Kidney epithelial cell (primary cell): ENCODE results near the gene HDDC2. TPM values are rescaled to one million over a fixed set of nuclear protein-coding genes. Genes with fewer than 3 reads are reported as not detected.

Experiments
- DNase-seq: peaks from one replicate; pipeline ENCODE4 v3.0.0-alpha.2; 2010; ENCODE audit warnings: low read depth
- H3K27me3 ChIP-seq: 2 replicates; pipeline ENCODE4 v1.6.0; 2011; ENCODE audit warnings: low read length; ENCODE audit not compliant: control insufficient read depth, insufficient read depth
- H3K36me3 ChIP-seq: 2 replicates; pipeline ENCODE4 v1.5.1; 2011; ENCODE audit warnings: low read length; ENCODE audit not compliant: control insufficient read depth, insufficient read depth
- H3K4me3 ChIP-seq: 2 replicates; pipeline ENCODE4 v1.5.1; 2011; ENCODE audit warnings: low read depth, mild to moderate bottlenecking, control low read depth, low read length
- CTCF ChIP-seq: IDR thresholded peaks from 2 replicates; pipeline ENCODE4 v1.5.1; 2011; ENCODE audit warnings: mild to moderate bottlenecking, moderate library complexity, low read length, control low read depth, inconsistent platforms; ENCODE audit not compliant: insufficient read depth, poor library complexity, severe bottlenecking
- total RNA-seq: library from RNA; depleted of rRNA; stranded (reverse); fragments of >200 nt; gene quantifications from 2 replicates; pipeline ENCODE4 v1.2.3, GENCODE V29; 2015

The HDDC2 gene
- total RNA-seq, 1 donor from 2014 or later: 76.3 TPM

- no peaks in the 10 kb centered on the region for H3K27me3 ChIP-seq
These were observed 53.6 kb downstream of the HDDC2 start for GRCh38 chr6:125248136-125248535.

GRCh38 chr6:125246566-125246965 is 55.2 kb downstream of the HDDC2 start:
- no peaks in the 10 kb centered on the region for H3K36me3 ChIP-seq
- H3K4me3 ChIP-seq: no peak overlapping the region
- no peaks in the 10 kb centered on the region for H3K27me3 ChIP-seq
- TF ChIP-seq CTCF: no peak
- no peak for DNase-seq

More at GRCh38 chr6:125248136-125248535, 53.6 kb downstream of the HDDC2 start:
- no peak for DNase-seq
- H3K4me3 ChIP-seq: no peak overlapping the region
- H3K36me3 ChIP-seq: no peaks in the 10 kb centered on the region
- TF ChIP-seq CTCF: no peak

DNA sequence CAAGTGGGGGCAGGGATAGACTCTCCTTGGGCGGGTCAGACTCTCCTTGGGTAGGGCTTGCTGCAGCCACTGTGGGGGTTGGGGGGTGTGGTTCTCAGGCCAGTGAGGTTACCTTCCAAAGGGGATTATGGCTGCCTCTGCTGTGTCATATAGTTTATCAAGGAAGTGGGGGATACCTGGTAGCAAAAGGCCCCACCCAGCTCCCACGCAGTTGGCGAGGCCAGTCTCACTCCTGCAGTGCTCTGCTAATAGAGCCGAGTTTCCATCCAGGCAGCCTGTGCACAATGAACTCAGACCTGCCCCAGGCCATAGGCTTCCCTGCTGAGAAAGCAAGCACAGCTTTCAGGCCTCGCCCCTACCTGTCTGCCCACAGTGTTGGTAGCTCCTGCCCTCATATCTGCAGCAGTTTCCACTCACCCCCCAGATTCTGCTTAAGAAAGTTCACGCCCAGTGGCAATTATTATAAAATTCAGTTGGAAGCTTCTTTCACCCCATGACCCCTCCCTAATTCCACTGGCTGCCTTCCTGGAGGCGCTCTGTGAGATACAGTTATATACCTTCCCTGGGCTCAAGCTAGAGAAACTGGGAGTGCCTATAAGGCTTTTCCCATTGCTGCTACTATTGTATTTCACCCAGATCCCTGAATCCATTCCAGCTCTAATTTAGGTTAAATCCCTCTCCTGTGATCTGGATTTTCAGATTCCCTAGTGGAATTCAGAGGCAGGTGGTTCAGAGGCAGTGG is 56.1 kb downstream of the HDDC2 start:
- no peak for DNase-seq
- H3K4me3 ChIP-seq: no peak overlapping the region
- no peaks in the 10 kb centered on the region for H3K27me3 ChIP-seq
- no peaks in the 10 kb centered on the region for H3K36me3 ChIP-seq
- TF ChIP-seq CTCF: no peak

DNA sequence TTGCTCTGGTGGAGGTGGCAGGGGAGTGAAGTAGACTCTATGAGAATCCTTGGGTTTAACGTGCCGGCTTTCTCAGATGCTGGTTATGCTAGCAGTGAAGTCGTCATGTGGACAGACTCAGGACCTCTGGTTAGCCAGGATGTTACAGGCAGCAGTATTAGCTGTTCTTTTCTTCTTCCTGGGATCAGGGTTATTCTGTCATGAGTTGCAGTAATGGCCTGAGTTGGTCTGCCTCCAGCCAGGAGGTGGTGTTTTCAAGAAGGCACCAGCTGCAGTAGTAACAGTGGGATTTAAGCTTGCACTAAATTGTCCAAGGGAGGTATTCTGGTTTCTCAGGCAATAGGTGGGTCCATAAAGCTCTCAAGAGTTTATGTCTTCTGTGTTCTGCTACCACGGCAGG is 56.7 kb downstream of the HDDC2 start:
- no peaks in the 10 kb centered on the region for H3K36me3 ChIP-seq
- TF ChIP-seq CTCF: no peak
- no peaks in the 10 kb centered on the region for H3K27me3 ChIP-seq
- no peak overlapping the region for H3K4me3 ChIP-seq
- DNase-seq: no peak

DNA sequence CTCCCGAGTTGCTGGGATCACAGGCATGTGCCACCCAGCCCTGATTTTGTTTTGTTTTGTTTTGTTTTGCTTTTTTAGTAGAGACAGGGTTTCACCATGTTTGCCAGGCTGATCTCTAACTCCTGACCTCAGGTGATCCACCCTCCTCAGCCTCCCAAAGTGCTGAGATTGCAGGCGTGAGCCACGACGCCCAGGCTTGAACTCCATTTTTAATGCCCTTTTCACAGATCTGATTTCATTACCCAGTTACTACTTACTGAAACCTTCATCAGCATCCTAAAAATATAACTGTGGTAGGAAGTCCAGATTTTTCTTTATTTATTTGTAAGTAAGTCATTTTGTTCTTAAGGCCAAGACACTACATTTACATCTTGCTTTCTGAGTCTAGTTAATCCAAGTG is 64.0 kb downstream of the HDDC2 start:
- no peak overlapping the region for H3K4me3 ChIP-seq
- no peaks in the 10 kb centered on the region for H3K27me3 ChIP-seq
- no peak for TF ChIP-seq CTCF
- H3K36me3 ChIP-seq: no peaks in the 10 kb centered on the region
- no peak for DNase-seq
